HG02642 (cell line): ENCODE results near the gene LRRC43.

Experiments
- ATAC-seq: cut with Tn5 transposase; IDR thresholded peaks from one replicate; pipeline ENCODE4 v1.9.1; 2021; ENCODE audit warnings: mild to moderate bottlenecking; ENCODE audit not compliant: unreplicated experiment, poor library complexity

LRRC43 gene, protein sequence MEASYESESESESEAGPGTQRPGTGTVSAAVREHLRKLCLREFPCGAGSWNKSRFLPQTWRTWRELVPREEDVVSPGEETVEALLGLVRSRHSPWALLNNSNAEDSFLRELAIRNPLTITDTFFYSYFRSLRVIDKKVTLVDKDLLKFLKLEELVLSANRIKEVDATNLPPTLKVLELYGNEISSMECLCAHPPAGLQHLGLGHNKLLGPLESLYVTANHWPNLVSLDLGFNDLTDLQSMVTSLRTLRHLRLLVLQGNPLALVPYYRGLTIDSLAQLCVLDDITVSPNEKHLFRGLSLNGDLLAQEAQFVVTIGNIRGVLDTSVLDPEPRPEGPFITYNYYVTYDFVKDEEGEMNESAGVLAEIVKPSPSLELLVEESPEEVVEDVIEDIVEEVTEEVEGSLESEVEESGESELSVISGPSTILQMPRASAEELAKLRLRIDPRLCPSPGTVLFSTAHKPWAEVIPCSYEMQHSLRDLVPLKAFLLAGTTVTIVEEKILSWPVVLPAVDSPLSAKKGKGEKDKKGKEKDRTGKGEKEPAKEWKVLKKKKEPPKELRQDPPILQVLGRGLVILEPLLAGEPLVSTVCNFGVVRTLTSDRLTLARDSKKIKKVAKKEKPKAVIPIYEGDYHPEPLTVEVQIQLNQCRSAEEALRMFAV

DNA sequence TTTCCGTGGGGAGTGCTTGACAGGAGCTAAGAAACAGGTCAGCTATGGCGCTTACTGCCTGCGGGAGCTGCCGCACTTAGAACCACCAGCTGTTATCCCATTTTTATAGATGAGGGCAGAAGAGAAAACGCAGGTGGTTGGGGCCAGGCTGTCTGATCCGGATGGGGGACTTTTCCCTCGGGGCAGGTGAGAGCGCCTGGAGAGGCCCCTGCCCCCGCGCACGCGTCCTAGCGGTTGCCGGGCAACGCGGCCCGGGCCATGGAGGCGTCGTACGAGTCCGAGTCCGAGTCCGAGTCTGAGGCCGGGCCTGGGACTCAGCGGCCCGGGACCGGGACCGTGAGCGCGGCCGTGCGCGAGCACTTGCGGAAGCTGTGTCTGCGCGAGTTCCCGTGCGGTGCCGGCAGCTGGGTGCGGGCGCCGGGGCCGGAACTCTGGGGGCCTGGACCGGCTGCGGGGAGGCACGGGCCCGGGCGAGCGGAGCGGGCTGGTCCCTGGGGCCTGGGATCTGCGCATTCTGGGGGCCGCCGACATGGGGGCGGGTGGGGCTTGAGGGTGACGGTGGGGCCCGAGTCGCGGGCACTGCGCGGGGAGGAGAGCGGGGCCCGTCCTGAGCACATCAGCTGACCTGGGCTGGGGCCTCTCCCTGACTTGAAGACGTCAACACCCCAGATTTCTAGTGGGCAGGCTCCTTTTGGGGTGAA lies at the start of gene LRRC43:
Gene LRRC43, plus strand, starts transcription at position 237 of the 701 bp plus-strand sequence. Its CDS starts 22 bp downstream, at position 259.
- ATAC-seq, result no peak

DNA sequence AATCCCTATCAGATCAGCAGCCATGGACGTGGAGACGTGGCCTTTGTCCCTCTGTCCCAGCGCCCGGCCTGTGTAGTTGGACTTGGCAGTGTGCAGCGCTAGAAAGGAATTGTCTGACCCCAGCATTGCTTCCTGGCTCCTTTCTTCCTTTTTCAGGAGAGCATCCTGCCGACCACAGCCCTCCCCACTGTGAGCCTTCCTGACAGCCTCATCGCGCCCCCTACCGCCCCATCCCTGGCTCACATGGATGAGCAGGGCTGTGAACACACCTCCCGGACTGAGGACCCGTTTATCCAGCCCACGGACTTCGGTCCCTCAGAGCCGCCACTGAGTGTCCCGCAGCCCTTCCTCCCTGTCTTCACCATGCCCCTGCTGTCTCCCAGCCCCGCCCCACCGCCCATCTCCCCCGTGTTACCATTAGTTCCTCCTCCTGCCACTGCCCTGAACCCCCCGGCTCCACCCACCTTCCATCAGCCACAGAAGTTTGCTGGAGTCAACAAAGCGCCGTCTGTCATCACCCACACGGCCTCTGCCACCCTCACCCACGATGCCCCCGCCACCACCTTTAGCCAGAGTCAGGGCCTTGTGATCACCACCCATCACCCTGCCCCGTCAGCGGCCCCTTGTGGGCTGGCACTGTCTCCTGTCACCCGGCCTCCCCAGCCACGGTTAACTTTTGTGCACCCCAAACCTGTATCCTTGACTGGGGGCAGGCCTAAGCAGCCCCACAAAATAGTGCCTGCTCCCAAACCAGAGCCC lies 49.6 kb upstream of the LRRC43 start:
- ATAC-seq, result no peak

DNA sequence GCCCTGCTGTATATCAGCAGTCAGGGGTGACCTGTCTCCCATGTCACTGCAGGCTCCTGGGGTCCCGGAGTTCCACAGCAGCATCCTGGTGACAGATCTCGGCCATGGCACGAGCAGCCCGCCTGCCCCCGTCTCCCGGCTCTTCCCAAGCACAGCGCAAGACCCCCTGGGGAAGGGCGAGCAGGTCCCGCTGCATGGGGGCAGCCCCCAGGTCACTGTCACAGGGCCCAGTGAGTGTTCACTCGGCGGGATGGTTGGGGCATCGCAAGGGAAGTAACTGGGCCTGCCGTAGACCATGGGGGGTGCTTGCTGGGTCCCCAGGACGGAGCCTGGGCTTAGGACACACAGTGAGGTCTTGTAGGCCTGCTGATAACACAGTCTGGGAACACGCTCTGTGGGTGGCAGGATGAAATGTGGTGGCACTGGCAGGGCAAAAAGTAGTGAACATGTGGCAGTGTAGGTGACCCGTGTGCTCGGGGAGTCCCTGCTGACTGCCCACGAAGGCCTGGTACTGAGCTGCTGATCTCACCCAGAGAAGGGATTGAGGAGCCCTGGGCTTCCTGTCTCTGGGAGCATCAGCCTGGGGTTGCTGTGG lies 47.4 kb upstream of the LRRC43 start:
- ATAC-seq, result no peak

DNA sequence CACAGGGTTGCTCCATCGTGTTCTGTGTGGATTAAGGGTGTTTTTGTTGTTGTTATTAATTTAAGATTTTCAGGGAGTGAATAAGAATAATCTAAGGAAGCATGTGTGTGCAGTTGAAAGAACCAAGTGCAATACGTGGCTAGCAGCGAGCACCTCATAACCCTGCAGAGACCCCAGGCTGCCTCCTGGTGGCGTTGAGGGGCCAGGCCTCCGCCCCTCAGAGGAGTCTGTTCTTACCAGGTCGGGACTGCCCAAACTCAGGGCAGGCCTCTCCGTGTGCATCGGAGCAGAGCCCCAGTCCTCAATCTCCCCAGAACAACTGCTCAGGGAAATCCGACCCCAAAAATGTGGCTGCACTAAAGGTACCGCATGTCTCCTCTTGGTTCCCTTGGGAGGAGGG lies 45.7 kb upstream of the LRRC43 start:
- ATAC-seq, result no peak

DNA sequence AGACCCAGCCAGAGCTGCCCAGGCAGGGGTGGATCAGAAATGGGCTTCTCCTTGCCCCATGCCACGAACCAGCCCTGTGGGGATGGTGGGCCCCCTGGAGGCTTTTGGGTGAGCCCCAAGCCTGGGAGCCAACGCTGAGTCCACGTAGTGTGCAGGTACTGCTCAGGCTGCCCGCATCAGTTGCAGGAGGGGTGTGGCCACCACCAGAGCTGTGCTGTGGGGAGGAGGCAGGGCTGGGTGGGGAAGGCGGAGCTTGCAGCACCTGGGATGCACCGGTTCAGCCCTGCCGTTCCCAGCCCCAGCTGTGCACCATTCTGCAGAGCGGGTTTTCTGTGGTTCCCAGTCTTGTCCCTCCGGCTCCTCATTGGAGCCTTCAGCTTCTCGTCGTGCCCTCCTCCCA lies 45.2 kb upstream of the LRRC43 start:
- ATAC-seq, result no peak

DNA sequence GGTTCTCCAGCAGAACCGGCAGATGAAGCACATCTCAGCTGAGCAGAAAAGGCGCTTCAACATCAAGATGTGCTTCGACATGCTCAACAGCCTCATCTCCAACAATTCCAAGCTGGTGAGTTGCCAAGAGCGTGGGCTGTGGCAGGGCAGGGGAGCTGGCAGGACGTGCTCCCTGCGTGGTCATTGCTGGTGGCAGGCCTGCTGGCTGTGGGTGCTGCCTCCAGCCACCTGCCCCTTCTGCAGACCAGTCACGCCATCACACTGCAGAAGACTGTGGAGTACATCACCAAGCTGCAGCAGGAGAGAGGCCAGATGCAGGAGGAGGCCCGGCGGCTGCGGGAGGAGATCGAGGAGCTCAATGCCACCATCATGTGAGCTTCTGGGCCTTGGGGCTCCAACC lies 44.7 kb upstream of the LRRC43 start:
- no peak for ATAC-seq

DNA sequence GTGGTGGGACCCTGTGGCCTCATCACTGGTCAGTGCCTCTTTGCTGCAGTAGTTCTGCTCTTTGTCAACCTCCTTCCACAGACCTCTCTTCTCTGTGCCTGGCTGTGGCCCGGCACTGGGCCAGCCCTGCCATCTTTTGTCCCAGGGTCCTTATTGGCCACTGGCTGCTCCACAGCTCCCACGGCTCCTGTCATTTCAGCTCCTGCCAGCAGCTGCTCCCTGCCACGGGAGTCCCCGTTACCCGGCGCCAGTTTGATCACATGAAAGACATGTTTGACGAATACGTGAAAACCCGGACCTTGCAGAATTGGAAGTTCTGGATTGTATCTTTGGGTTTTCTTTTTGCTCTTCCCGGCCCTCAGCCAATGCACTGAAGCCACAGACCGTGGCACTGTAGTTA lies 44.3 kb upstream of the LRRC43 start:
- ATAC-seq, result no peak

DNA sequence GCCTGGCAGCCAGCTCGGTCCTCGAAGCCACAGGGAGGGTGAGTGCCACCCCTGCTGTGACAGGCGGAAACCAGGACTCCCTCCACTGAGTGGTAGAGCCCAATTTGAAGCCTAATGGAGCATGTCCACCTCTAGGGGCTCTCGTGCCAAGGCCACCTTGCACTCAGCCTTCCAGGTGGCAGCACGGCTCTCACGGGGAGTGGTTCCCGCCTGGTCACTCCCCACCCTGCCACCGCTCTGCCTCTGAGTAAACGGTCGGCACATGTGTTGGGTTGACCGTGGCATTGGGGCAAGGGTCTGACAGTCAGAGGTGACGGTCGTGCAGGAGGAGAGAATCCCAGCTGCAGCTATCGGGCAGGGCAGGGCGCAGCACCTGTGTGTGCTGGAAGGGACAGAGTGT lies 43.7 kb upstream of the LRRC43 start:
- ATAC-seq, result no peak

DNA sequence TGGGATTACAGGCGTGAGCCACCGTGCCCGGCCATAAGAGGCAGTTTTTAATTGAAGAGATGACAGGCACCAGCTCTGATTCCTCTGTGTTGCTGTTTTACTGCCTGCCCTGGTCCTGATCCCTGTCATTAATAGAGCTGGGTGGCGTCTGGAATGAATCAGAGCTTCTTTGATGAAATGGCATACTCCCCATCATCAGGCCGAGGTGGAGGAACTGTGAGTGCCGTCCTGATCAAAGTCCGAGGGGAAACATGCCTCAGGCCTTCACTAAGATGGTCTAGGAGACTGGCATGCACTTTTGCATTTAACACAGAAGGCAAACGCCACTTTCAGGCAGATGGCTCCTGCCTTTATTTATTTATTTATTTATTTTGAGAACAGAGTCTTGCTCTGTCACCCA lies 43.0 kb upstream of the LRRC43 start:
- no peak for ATAC-seq

DNA sequence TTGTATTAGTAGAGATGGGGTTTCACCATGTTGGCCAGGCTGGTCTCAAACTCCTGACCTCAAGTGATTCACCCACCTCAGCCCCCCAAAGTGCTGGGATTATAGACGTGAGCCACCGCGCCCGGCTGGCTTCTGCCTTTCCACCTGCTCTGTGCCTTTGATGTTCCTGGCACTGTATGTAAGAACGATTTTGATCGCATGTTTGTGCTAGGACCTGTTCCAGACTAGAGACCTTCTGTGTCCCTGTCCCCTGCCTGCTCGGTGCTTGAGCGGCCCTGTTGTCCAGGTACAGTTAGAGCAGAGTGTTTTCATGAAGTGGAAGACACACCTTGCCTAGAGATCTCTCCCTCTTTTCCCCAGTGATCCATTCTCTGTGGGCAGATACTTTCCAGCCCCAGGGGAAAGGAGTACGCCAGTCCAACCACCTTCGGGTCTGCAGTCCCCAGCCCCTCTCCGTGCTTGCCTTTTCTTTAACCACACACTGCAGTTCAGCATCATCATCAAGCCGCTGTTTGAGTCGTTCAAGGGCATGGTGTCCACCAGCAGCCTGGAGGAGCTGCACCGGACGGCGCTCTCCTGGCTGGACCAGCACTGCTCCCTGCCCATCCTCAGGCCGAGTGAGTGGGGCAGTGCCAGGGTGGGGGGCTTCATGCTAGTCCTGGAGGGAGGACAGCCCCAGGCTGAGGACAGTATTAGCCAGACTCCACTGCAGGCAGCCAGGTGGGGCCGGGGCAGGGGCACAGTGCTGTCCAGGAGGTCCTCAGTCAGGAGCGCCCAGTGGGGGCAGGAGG lies 42.3 kb upstream of the LRRC43 start:
- no peak for ATAC-seq

DNA sequence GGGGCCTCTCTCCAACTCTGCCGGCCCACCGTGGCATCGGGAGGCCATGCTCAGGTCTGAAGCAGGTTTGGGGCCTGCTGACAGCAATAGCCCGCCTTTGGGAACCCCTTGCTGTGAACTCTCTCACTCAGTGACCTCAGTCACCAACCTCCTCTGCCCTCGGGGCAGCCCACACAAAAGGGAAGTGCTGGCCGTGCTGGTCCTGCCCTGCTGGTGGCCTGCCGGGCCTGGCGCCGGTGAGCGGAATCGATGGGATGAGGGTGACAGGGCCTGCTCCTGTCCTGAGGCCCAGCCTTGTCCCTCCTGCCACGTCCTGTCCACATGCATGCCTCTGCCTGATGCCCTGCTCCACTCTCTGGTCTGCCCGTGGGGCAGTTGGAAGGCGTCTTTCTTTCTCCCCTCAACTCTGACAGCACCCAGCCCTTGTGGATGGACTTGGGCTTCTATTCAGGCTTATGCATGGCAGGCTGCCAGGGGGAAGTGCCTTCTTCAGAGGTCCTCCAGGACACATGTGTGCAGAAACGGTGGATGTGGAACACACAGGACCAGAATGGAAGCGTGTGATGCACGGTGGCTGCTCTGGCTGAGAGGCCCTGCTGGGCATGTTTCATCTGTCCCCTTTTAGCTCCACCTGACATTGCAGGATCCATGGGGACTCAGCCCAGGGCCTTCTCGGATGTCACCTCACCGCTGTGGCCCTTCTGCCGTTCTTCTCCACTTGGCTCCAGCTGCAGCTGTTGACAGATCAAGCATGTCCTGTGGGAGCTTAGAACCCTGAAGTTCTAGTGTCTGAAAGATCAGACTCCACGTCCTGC lies 40.8 kb upstream of the LRRC43 start:
- ATAC-seq, result no peak

DNA sequence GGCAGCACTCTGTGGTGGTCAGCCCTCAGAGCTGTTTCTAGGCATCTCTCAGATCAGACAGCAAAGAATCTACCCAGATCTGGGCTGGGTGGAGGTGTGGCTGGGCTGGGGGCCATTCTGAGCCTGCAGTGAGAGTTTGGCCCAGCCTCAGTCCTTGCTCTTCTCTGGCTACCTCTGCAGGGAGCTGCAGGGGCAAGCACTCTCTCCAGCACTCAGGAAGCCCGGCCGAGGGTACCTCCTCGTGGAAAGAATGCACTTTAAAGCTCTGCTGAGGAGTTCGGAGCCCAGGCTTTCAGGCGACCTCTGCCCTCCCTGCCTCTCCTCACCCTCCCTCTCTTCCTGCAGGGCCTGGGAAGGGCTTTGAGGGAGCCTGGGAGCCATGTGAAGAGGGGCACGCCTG lies 40.1 kb upstream of the LRRC43 start:
- ATAC-seq, result no peak

DNA sequence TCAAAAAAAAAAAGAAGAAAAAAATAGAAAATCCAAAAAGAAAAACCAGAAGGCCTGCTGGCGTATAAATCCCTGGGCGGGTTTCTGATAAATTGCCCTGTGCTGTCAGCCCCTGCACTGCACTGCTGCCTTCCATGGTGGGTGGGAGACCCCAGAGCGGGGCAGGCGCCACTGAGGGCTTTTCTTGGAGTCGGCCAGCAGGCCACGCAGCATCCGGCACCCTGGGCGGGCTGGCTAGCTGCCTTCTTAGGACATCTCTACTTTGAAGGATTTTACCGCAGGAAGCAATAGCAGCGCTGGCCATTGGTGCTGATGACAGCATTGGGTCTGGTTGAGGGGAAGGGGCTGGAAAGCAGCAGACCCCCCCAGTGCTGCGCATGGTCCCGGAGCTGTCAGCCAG lies 38.0 kb upstream of the LRRC43 start:
- no peak for ATAC-seq

DNA sequence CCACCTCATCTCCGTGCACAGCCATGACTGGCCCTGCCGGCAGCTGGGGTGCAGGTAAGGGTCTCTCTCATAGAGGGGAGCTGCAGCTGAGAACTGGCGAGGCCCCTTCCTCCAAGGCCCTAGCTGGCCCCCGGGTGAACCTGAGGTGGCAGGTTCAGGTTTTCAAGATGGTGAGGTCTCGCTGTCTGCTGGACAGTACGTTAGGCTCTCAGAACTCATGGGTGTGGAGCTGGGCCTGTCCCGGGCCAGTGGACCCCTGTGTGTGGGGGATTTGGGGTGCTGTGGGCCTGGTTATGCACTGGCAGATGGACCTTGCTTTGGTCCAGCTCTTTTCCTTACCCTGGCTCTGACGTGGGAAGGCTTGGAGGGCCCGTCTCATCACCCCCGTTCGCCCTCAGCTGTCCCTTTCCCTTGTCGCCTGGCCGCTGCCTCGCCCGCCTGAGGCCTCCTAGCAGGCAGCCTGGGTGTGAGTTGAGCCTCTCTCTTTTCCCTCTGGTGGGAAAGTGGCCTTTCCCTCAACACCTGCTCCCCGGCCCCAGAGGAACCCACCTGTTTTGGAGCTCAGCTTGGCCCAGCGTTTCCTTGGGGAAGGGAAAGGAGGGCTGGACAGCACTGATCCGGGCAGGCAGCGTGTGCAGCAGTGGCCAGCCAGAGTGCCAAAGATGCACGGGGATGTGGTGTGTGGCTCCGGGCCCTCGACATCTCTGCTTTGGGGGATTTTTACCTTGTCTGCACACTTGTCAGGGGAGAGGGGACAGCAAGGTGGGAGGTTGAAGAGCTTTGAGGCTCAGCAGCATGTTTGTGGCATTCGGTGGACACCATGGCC lies 37.2 kb upstream of the LRRC43 start:
- ATAC-seq, result no peak

DNA sequence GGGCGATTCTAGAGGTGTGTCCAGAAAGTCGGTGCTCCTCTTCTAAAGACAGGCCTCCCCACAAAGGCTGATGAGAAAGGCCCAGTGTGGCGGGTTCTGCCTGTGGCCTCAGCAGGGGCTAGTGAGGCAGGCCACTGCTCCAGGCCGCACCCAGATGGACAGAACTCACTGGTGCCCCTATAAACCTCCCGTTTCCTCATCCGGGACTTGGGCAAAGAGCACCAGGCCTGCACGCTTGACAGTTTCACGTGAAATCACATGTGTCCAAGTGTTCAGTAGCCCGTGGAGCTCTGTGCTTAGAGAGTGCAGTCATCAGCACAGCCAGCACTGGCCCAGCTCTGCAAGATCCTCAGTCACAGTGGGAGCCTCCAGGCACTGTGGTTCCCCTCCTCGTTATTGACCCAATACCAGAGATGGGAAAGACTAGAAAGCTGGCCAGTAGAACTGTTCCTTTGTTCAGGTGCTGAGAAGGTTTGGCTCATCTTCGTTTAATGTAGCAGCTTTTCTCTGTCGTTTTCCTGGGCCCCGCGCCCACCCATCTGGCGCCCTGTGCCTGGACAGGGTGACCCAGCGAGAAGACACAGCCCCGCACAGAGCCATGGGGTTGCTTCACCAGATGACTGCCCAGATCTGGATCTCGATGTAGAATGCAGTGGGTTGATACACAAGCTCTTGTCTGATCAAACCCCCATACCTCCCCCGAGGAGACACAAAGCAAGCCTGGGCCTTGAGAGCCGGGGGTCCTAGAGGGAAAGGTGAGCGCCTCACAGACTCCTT lies 35.2 kb upstream of the LRRC43 start:
- no peak for ATAC-seq

DNA sequence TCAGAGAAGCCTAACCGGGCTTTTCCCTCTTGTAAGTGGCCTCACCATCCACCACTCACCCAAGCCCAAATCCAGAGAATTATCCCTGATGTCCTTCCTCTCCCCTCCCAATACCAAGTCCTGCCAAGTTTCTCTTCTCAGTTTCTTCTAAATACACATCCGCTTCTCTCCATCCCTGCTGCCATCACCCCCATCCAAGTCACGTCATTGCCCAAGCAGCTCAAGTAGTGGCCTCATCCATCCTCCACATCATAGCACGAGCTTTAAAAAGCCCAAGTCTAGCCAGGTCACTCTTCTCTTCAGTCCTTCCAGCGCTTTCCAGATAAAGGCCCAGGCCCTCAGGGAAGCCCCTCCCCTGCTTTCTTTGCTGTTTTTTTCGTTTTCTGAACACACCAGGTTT lies 34.3 kb upstream of the LRRC43 start:
- no peak for ATAC-seq

DNA sequence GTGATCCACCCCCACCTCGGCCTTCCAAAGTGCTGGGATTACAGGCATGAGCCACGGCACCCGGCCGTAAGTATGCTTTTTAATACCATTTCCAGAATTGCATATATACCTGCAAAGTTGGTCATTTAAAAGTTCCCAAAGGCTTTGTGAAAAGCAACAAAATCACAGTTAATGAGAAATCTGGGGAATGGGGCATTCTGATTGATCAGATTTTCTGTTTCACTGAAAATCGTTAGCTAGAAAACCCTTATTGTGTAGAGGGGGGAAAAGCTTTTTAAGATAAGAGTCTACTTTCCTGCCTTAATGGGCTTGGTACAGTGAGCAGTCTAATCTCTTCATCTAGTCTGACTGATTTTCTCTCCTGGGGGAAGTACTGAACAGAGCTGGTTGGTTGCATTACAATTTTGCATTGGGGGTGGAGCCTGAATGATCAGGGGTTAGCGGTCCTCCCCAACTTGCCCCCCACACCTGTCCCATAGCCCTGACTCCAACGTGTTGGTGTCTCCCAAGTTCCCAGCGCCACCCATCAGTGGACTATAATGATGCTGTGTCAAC lies 32.7 kb upstream of the LRRC43 start:
- no peak for ATAC-seq
